Left ventricle myocardium inferior (tissue), 1 donor: ENCODE measurements around the gene C7orf57. TPM values are rescaled to one million over a fixed set of nuclear protein-coding genes. Genes with fewer than 3 reads are reported as not detected.
"Not testable (repeated sequence)": the region's sequence is repeated elsewhere in the genome, so short reads cannot be mapped to it uniquely, and the experiment has no call there.

Source experiments
- DNase-seq: peaks from one replicate; pipeline ENCODE4 v3.0.0-alpha.2; 2020
- H3K27ac ChIP-seq: fragments of 200-600 bp; replicated peaks from 2 replicates; pipeline ENCODE4 v1.8.0; 2021
- H3K27me3 ChIP-seq: fragments of 200-600 bp; 2 replicates; pipeline ENCODE4 v1.8.0; 2021; ENCODE audit warnings: low read depth
- H3K36me3 ChIP-seq: fragments of 200-600 bp; 2 replicates; pipeline ENCODE4 v1.8.0; 2021
- H3K4me1 ChIP-seq: fragments of 200-600 bp; 2 replicates; pipeline ENCODE4 v1.8.0; 2021
- H3K4me3 ChIP-seq: fragments of 200-600 bp; 2 replicates; pipeline ENCODE4 v1.8.0; 2021; ENCODE audit warnings: mild to moderate bottlenecking, moderate library complexity
- H3K9me3 ChIP-seq: fragments of 200-600 bp; replicated peaks from 2 replicates; pipeline ENCODE4 v1.8.0; 2021
- intact Hi-C: fragments of 100-400 bp; cut with micrococcal nuclease; formaldehyde crosslinking; loops from one replicate; pipeline ENCODE4 v1.11.0; 2022
- total RNA-seq: library from RNA; stranded (reverse); fragmentation: NEBNext Ultra II Directional; extraction: Animal tissue kit (Norgen Biotek cat#: 25700); gene quantifications from one replicate; pipeline ENCODE4 v1.2.1, GENCODE V29; 2021
- TF ChIP-seq, protein P1 (sequence below): fragments of 200-600 bp; IDR thresholded peaks from 2 replicates; pipeline ENCODE4 v1.8.0; 2021; ENCODE audit warnings: antibody characterized with exemption, mild to moderate bottlenecking, borderline replicate concordance
- donor health status: DM: no; HTN: yes; CAD: no; lungs with severe emphysema.

Gene C7orf57
- total RNA-seq, 1 donor from 2014 or later, result not detected

DNA sequence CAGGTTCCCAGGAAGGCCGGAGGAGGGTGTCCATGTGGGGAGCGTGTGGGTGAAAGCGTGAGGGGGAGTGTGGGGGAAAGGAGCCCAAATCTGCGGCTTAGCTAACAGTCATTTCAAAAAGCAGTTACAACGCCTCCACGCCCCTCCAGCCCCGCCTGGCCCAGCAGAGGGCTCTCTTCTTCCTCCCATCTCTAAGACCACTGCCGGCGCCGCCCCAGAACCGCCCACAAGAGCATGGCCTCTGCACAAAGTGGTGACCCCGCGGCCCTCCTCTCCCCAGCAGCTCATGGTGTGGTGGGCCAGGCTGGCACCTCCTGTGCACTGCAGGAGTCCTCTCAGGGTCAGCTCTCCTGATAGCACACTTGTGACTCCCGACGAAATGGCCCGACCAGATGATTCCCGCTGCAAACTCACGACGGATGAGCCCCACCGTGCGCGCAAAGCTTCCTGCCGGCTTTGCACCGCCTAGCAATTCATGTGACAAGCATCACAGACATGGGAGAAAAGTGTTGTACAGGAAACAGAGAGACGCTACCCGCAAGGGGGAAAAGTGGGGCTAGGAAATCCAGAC is 43.5 kb upstream of the C7orf57 start:
- intact Hi-C loops, result loop anchor here (5.0 kb wide), 1 partner anchor 120 kb away; no protein-coding TSS in a partner anchor
- H3K27ac ChIP-seq, result peak overlapping the region; percentile 71

DNA sequence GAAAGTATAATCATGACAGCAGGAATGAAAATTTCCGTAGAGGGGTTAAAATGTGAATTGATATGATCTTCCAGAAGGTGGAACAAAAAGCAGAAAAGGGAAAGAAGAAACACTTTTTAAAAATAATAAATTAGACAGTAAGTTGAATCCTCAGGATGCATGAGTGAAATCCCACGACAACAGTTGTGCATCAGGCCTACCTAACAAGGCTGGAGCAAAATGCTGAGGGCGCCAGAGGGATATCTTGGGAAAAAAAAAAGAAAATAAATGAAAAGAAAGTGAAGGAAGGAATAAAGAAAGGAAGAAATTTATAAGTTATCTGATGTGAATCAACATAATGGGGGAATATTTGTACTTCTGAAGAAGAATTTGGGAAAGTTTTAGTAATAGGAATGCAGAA is 42.9 kb upstream of the C7orf57 start:
- Histone ChIP-seq H3K36me3 (no peaks in the 10 kb centered on the region), H3K27ac (peak overlapping the region; percentile 71), H3K4me1 (peaks cover 11% of the 10 kb centered on the region), H3K27me3 (no peaks in the 10 kb centered on the region), H3K9me3 (no peaks in the 10 kb centered on the region), H3K4me3 (peak overlapping the region; percentile 70)
- TF ChIP-seq, protein P1, sequence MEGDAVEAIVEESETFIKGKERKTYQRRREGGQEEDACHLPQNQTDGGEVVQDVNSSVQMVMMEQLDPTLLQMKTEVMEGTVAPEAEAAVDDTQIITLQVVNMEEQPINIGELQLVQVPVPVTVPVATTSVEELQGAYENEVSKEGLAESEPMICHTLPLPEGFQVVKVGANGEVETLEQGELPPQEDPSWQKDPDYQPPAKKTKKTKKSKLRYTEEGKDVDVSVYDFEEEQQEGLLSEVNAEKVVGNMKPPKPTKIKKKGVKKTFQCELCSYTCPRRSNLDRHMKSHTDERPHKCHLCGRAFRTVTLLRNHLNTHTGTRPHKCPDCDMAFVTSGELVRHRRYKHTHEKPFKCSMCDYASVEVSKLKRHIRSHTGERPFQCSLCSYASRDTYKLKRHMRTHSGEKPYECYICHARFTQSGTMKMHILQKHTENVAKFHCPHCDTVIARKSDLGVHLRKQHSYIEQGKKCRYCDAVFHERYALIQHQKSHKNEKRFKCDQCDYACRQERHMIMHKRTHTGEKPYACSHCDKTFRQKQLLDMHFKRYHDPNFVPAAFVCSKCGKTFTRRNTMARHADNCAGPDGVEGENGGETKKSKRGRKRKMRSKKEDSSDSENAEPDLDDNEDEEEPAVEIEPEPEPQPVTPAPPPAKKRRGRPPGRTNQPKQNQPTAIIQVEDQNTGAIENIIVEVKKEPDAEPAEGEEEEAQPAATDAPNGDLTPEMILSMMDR, result no peak
- no peak for DNase-seq
- intact Hi-C loops, result loop anchor here (5.0 kb wide), 1 partner anchor 120 kb away; no protein-coding TSS in a partner anchor

More for the DNA sequence above, 43.5 kb upstream of the C7orf57 start:
- H3K36me3 ChIP-seq, result no peaks in the 10 kb centered on the region
- TF ChIP-seq, protein P1, result peak; percentile 76
- peaks cover 11% of the 10 kb centered on the region for H3K4me1 ChIP-seq
- H3K4me3 ChIP-seq, result peak overlapping the region; percentile 70
- peak; percentile 88 for DNase-seq
- H3K9me3 ChIP-seq, result no peaks in the 10 kb centered on the region
- no peaks in the 10 kb centered on the region for H3K27me3 ChIP-seq

GRCh38 chr7:47999413-47999812 is 35.9 kb upstream of the C7orf57 start:
- no peaks in the 10 kb centered on the region for H3K27me3 ChIP-seq
- TF ChIP-seq, protein P1, result no peak
- H3K36me3 ChIP-seq, result no peaks in the 10 kb centered on the region
- intact Hi-C loops, result no loop called here
- peaks cover 4% of the 10 kb centered on the region for H3K9me3 ChIP-seq
- no peak overlapping the region for H3K4me3 ChIP-seq
- no peak overlapping the region for H3K27ac ChIP-seq
- no peaks in the 10 kb centered on the region for H3K4me1 ChIP-seq
- no peak for DNase-seq

DNA sequence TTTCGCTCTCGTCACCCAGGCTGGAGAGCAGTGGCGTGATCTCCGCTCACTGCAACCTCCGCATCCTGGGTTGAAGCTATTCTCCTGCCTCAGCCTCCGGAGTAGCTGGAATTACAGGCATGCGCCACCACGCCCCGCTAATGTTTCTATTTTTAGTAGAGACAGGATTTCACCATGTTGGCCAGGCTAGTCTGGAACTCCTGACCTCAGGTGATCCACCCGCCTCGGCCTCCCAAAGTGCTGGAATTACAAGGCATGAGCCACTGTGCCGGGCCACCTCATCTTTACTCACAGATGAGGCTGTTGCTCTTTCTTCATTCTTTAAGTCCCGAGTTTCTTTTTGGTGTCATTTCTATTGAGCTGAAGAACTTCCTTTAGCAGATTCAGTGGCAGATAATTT is 35.2 kb upstream of the C7orf57 start:
- intact Hi-C loops, H3K4me1 ChIP-seq, H3K27ac ChIP-seq, H3K9me3 ChIP-seq, DNase-seq, H3K4me3 ChIP-seq, H3K27me3 ChIP-seq, H3K36me3 ChIP-seq: not testable (repeated sequence)

GRCh38 chr7:48004032-48004431 is 31.3 kb upstream of the C7orf57 start:
- Histone ChIP-seq H3K9me3 (peaks cover 4% of the 10 kb centered on the region), H3K27ac (no peak overlapping the region), H3K4me3 (no peak overlapping the region), H3K36me3 (no peaks in the 10 kb centered on the region), H3K27me3 (peaks cover 17% of the 10 kb centered on the region), H3K4me1 (no peaks in the 10 kb centered on the region)
- no peak for DNase-seq
- intact Hi-C loops, result no loop called here
- TF ChIP-seq, protein P1, result no peak

DNA sequence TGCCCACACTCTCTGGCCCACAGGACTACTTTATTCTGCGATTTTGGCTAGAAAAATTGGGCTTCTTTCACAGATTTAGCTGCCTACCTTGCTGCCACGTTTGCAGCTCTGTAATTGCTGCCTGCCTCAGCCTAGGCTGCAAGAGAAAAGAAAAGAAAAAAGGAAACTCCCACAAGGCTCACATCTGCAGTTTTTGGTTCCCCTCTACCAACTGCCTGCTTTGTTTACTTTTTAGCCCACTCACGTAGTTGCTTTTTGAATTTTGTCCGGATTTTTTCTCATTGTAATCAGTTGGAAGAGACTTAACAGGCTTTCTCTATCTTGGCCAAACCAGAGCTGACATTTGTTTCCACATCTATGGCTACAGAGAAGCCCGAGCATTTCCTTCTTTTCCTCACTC is 30.7 kb upstream of the C7orf57 start:
- peaks cover 17% of the 10 kb centered on the region for H3K27me3 ChIP-seq
- H3K9me3 ChIP-seq, result peaks cover 4% of the 10 kb centered on the region
- H3K4me3 ChIP-seq, result no peak overlapping the region
- intact Hi-C loops, result no loop called here
- no peak overlapping the region for H3K27ac ChIP-seq
- no peaks in the 10 kb centered on the region for H3K36me3 ChIP-seq
- TF ChIP-seq, protein P1, result no peak
- no peak for DNase-seq
- no peaks in the 10 kb centered on the region for H3K4me1 ChIP-seq
